GM23338 (cell line): ENCODE measurements around the gene BMPER. TPM values are rescaled to one million over a fixed set of nuclear protein-coding genes. Genes with fewer than 3 reads are reported as not detected.

ENCODE experiments used
- ATAC-seq: fragments of 200-7000 bp; cut with Tn5 transposase; 3 replicates; pipeline ENCODE4 v1.9.1; 2020
- DNase-seq: peaks from one replicate; pipeline ENCODE4 v3.0.0-alpha.2; 2015; ENCODE audit warnings: low spot score
- H2AFZ ChIP-seq: fragments of 200-600 bp; sonication (generic); 2 replicates; pipeline ENCODE4 v1.8.0; 2016; ENCODE audit warnings: antibody characterized with exemption, mild to moderate bottlenecking, moderate library complexity
- H3F3A ChIP-seq: fragments of 200-600 bp; sonication (generic); replicated peaks from 2 replicates; pipeline ENCODE4 v1.8.0; 2017; ENCODE audit warnings: antibody characterized with exemption, mixed run types, low read depth
- H3K27ac ChIP-seq: fragments of 200-600 bp; sonication (generic); 2 replicates; pipeline ENCODE4 v1.6.1; 2016; ENCODE audit warnings: low read depth
- H3K27me3 ChIP-seq: fragments of 200-600 bp; sonication (generic); 2 replicates; pipeline ENCODE4 v1.8.0; 2016; ENCODE audit warnings: mild to moderate bottlenecking, mixed run types, moderate library complexity; ENCODE audit not compliant: insufficient read depth
- H3K36me3 ChIP-seq: fragments of 200-600 bp; sonication (generic); 2 replicates; pipeline ENCODE4 v1.8.0; 2016; ENCODE audit warnings: mild to moderate bottlenecking; ENCODE audit not compliant: insufficient read depth
- H3K4me1 ChIP-seq: fragments of 200-600 bp; sonication (generic); 2 replicates; pipeline ENCODE4 v1.8.0; 2016; ENCODE audit warnings: mild to moderate bottlenecking, moderate library complexity; ENCODE audit not compliant: insufficient read depth
- H3K4me2 ChIP-seq: fragments of 200-600 bp; sonication (generic); 2 replicates; pipeline ENCODE4 v1.7.1; 2017; ENCODE audit warnings: mixed run types
- H3K4me3 ChIP-seq: fragments of 200-600 bp; sonication (generic); 2 replicates; pipeline ENCODE4 v1.6.1; 2016; ENCODE audit warnings: mixed run types
- H3K79me2 ChIP-seq: fragments of 200-600 bp; sonication (generic); replicated peaks from 2 replicates; pipeline ENCODE4 v1.8.0; 2017; ENCODE audit warnings: mild to moderate bottlenecking; ENCODE audit not compliant: insufficient read depth
- H3K9me2 ChIP-seq: fragments of 200-600 bp; sonication (generic); 2 replicates; pipeline ENCODE4 v1.8.0; 2017; ENCODE audit not compliant: insufficient read depth
- H4K20me1 ChIP-seq: fragments of 200-600 bp; sonication (generic); replicated peaks from 2 replicates; pipeline ENCODE4 v1.8.0; 2017; ENCODE audit warnings: mild to moderate bottlenecking; ENCODE audit not compliant: insufficient read depth
- H3K27ac Mint-ChIP-seq: 2 replicates; pipeline ENCODE4 v1.8.0; 2020; ENCODE audit warnings: inconsistent platforms, mild to moderate bottlenecking, moderate library complexity, mixed read lengths
- H3K27me3 Mint-ChIP-seq: 3 replicates; pipeline ENCODE4 v1.8.0; 2022; ENCODE audit warnings: low read depth, mild to moderate bottlenecking, moderate library complexity, mixed read lengths, inconsistent platforms; ENCODE audit not compliant: insufficient read depth, poor library complexity
- H3K36me3 Mint-ChIP-seq: 3 replicates; pipeline ENCODE4 v1.8.0; 2021; ENCODE audit warnings: low read depth, mild to moderate bottlenecking, inconsistent platforms, moderate library complexity, mixed read lengths
- H3K4me1 Mint-ChIP-seq: 3 replicates; pipeline ENCODE4 v1.8.0; 2020; ENCODE audit warnings: mild to moderate bottlenecking, inconsistent platforms, mixed read lengths
- H3K4me3 Mint-ChIP-seq: 3 replicates; pipeline ENCODE4 v1.8.0; 2021; ENCODE audit warnings: moderate library complexity, mild to moderate bottlenecking, inconsistent platforms, mixed read lengths
- H3K9me3 Mint-ChIP-seq: 3 replicates; pipeline ENCODE4 v1.8.0; 2020; ENCODE audit warnings: moderate library complexity, mild to moderate bottlenecking, inconsistent platforms, mixed read lengths
- EZH2phosphoT487 ChIP-seq: fragments of 200-600 bp; sonication (generic); IDR thresholded peaks from one replicate; pipeline ENCODE4 v1.8.1; 2018; ENCODE audit warnings: antibody characterized with exemption; ENCODE audit not compliant: unreplicated experiment
- POLR2AphosphoS5 ChIP-seq: IDR thresholded peaks from 2 replicates; pipeline ENCODE4 v1.6.1; 2016; ENCODE audit warnings: antibody characterized with exemption, low read depth
- REST ChIP-seq: IDR thresholded peaks from one replicate; pipeline ENCODE4 v1.6.1; 2018; ENCODE audit warnings: antibody characterized with exemption; ENCODE audit not compliant: unreplicated experiment
- ZNF331 ChIP-seq: fragments of 250-450 bp; sonication (Bioruptor Pico); IDR thresholded peaks from 2 replicates; pipeline ENCODE4 v1.5.0; 2020; ENCODE audit warnings: low read depth, mild to moderate bottlenecking, moderate library complexity
- polyA plus RNA-seq: library from polyadenylated mRNA; unstranded; fragments of >200 nt; fragmentation: Nextera tagmentation; extraction: Ambion mirVana; gene quantifications from 2 replicates; pipeline ENCODE4 v1.2.1, GENCODE V29; 2016
- total RNA-seq: library from RNA; depleted of rRNA; stranded (reverse); fragments of >200 nt; shearing (Covaris generic); gene quantifications from 2 replicates; pipeline ENCODE4 v1.2.3, GENCODE V29; 2014
- TF ChIP-seq, protein P1 (sequence below): fragments of 250-450 bp; sonication (Bioruptor Pico); IDR thresholded peaks from 2 replicates; pipeline ENCODE4 v1.5.0; 2020; ENCODE audit warnings: mild to moderate bottlenecking, moderate library complexity

BMPER gene
- total and polyA plus RNA-seq, 2 experiments from 2014 or later = 0.53 to 1.4 TPM

- Histone ChIP-seq H3K79me2 (no peaks in the 10 kb centered on the region), H3K27ac (no peak overlapping the region), H2AFZ (no peak overlapping the region), H3K9me2 (peaks cover 17% of the 10 kb centered on the region), H3K4me2 (no peak overlapping the region), H3K36me3 (no peaks in the 10 kb centered on the region), H3K27me3 (no peaks in the 10 kb centered on the region), H3F3A (no peaks in the 10 kb centered on the region), H3K4me3 (no peak overlapping the region), H3K4me1 (no peaks in the 10 kb centered on the region), H4K20me1 (no peaks in the 10 kb centered on the region)
- no peaks in the 10 kb centered on the region for H3K36me3 Mint-ChIP-seq
- no peaks in the 10 kb centered on the region for H3K27me3 Mint-ChIP-seq
- no peak overlapping the region for H3K27ac Mint-ChIP-seq
- peaks cover 8% of the 10 kb centered on the region for H3K4me1 Mint-ChIP-seq
- no peak for DNase-seq
- H3K4me3 Mint-ChIP-seq = no peak overlapping the region
- no peak for ATAC-seq
- TF ChIP-seq ZNF331 (no peak), EZH2phosphoT487 (no peak), POLR2AphosphoS5 (no peak), REST (no peak)
- TF ChIP-seq, protein P1, sequence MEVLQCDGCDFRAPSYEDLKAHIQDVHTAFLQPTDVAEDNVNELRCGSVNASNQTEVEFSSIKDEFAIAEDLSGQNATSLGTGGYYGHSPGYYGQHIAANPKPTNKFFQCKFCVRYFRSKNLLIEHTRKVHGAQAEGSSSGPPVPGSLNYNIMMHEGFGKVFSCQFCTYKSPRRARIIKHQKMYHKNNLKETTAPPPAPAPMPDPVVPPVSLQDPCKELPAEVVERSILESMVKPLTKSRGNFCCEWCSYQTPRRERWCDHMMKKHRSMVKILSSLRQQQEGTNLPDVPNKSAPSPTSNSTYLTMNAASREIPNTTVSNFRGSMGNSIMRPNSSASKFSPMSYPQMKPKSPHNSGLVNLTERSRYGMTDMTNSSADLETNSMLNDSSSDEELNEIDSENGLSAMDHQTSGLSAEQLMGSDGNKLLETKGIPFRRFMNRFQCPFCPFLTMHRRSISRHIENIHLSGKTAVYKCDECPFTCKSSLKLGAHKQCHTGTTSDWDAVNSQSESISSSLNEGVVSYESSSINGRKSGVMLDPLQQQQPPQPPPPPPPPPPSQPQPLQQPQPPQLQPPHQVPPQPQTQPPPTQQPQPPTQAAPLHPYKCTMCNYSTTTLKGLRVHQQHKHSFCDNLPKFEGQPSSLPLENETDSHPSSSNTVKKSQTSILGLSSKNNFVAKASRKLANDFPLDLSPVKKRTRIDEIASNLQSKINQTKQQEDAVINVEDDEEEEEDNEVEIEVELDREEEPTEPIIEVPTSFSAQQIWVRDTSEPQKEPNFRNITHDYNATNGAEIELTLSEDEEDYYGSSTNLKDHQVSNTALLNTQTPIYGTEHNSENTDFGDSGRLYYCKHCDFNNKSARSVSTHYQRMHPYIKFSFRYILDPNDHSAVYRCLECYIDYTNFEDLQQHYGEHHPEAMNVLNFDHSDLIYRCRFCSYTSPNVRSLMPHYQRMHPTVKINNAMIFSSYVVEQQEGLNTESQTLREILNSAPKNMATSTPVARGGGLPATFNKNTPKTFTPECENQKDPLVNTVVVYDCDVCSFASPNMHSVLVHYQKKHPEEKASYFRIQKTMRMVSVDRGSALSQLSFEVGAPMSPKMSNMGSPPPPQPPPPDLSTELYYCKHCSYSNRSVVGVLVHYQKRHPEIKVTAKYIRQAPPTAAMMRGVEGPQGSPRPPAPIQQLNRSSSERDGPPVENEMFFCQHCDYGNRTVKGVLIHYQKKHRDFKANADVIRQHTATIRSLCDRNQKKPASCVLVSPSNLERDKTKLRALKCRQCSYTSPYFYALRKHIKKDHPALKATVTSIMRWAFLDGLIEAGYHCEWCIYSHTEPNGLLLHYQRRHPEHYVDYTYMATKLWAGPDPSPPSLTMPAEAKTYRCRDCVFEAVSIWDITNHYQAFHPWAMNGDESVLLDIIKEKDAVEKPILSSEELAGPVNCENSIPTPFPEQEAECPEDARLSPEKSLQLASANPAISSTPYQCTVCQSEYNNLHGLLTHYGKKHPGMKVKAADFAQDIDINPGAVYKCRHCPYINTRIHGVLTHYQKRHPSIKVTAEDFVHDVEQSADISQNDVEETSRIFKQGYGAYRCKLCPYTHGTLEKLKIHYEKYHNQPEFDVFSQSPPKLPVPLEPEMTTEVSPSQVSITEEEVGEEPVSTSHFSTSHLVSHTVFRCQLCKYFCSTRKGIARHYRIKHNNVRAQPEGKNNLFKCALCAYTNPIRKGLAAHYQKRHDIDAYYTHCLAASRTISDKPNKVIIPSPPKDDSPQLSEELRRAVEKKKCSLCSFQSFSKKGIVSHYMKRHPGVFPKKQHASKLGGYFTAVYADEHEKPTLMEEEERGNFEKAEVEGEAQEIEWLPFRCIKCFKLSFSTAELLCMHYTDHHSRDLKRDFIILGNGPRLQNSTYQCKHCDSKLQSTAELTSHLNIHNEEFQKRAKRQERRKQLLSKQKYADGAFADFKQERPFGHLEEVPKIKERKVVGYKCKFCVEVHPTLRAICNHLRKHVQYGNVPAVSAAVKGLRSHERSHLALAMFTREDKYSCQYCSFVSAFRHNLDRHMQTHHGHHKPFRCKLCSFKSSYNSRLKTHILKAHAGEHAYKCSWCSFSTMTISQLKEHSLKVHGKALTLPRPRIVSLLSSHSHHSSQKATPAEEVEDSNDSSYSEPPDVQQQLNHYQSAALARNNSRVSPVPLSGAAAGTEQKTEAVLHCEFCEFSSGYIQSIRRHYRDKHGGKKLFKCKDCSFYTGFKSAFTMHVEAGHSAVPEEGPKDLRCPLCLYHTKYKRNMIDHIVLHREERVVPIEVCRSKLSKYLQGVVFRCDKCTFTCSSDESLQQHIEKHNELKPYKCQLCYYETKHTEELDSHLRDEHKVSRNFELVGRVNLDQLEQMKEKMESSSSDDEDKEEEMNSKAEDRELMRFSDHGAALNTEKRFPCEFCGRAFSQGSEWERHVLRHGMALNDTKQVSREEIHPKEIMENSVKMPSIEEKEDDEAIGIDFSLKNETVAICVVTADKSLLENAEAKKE = no peak
- no peaks in the 10 kb centered on the region for H3K9me3 Mint-ChIP-seq
These were observed 59.3 kb downstream of the BMPER start for GRCh38 chr7:33964417-33965182.
